ENCODE measurements around the gene AKIRIN2.
"Not testable (repeated sequence)": the region's sequence is repeated elsewhere in the genome, so short reads cannot be mapped to it uniquely, and the experiment has no call there.

Gene AKIRIN2

DNA sequence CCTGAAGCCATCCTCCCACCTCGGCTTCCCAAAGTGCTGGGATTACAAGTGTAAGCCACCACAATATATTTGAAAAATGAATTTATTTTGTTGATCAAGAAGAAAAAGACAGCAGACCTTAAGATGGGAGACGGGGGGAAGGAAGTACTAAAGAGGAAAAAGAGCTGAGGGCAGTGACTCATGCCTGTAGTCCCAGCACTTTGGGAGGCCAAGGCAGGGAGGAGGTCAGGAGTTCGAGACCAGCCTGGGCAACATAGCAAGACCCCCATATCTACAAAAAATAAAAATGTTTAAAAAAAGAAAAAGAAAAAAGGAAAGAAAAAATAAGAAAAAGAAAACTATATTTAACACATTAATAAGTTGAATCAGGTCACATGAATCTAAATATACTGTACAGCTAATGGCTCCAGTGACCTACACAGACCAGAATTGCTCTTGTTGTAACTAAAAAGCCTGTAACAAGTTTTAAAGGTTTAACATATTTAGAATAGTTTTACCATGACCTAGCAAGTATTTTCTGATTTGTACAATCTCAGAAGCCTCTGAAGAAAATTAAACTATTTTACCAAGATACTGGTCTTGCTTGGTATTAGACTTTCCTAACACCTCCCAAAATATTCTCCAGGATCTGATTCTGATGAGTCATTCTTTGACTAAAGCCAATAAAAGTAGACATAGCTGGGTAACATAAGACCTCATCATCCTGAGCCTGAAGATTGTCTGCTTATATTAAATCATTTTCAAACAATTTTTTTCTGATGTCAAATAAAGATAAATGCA is 4.3 kb upstream of the AKIRIN2 start:
- Histone ChIP-seq H3K27ac (replicated peaks; ENCODE audit: low read length) (no peak overlapping the region), H3K9me3 (replicated peaks in 1 of 2; ENCODE audit: control insufficient read depth in 2 of 2, insufficient read depth in 1 of 2, low read depth in 1 of 2, low read length in 2 of 2) (no peaks in the 10 kb centered on the region), H4K91ac (ENCODE audit: low read depth, low read length, poor library complexity) (no peak overlapping the region), H3K18ac (ENCODE audit: low read length) (no peak overlapping the region), H3K9ac (ENCODE audit: low read depth, low read length, poor library complexity) (no peak overlapping the region), H3K27me3 (ENCODE audit: control insufficient read depth in 3 of 3, insufficient read depth in 3 of 3, low read depth in 1 of 3, low read length in 3 of 3) (no peaks in the 10 kb centered on the region), H3K23ac (ENCODE audit: low read depth, low read length, poor library complexity) (no peak overlapping the region), H3K4me2 (ENCODE audit: insufficient read depth, low read length, poor library complexity, severe bottlenecking) (no peak overlapping the region), H2BK5ac (ENCODE audit: low read length) (no peak overlapping the region), H2AFZ (ENCODE audit: low read length) (no peak overlapping the region), H3K4me3 (ENCODE audit: low read length in 2 of 2) (no peak overlapping the region), H2AK5ac (ENCODE audit: low read depth, low read length) (no peak overlapping the region), H2BK120ac (ENCODE audit: low read depth, low read length) (no peak overlapping the region), H2BK15ac (ENCODE audit: low read length) (no peak overlapping the region), H3K79me1 (ENCODE audit: low read depth, low read length) (no peaks in the 10 kb centered on the region), H3K36me3 (replicated peaks in 1 of 2; ENCODE audit: control insufficient read depth in 2 of 2, insufficient read depth in 2 of 2, low read length in 2 of 2) (no peaks in the 10 kb centered on the region), H2BK12ac (ENCODE audit: low read length) (no peak overlapping the region), H4K8ac (ENCODE audit: low read depth, low read length) (no peak overlapping the region), H3K4me1 (ENCODE audit: control insufficient read depth in 2 of 2, insufficient read depth in 1 of 2, low read depth in 1 of 2, low read length in 2 of 2) (no peaks in the 10 kb centered on the region), H3K14ac (ENCODE audit: low read length) (no peak overlapping the region), H3K4ac (ENCODE audit: low read length) (no peak overlapping the region)
- no peak for DNase-seq (ENCODE audit: low spot score)
- WGBS, 2 donors (ENCODE audit: extremely low coverage in 2 of 2, insufficient read length in 2 of 2, insufficient replicate concordance in 1 of 2) = no CpG with 5 or more reads among the region's 3 CpGs

DNA sequence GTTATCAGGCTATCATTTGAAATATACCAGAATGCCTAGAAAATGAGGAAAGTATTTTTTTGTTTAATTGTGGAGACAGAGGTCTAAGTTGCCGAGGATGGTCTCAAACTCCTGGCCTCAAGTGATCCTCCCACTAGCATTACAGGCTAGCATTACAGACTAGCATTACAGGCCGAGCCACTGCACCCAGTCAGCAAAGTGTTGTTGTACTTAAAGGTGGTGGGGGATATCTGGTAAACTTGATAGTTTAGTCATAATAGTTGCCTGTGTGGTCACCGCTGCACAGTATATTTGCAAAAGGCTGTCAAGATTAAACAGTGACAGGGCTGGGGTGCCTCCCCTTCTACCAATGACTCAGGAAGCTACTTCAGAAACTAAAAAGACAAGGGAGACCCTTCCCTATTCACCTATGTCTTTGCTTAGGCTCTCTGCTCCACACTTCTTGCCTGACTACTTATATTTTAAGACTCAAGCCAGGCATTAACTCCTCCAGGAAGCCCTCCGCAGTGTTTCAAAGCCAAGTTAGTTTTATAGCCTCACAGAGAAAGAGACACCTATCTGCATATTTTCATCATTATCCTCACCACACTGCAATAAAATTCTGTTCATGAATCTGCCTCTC is 3.1 kb upstream of the AKIRIN2 start:
- no peak for DNase-seq (ENCODE audit: low spot score)
- H3K36me3 ChIP-seq (replicated peaks in 1 of 2; ENCODE audit: control insufficient read depth in 2 of 2, insufficient read depth in 2 of 2, low read length in 2 of 2) = no peaks in the 10 kb centered on the region
- WGBS, 2 donors (ENCODE audit: extremely low coverage in 2 of 2, insufficient read length in 2 of 2, insufficient replicate concordance in 1 of 2) = no CpG with 5 or more reads among the region's 4 CpGs

DNA sequence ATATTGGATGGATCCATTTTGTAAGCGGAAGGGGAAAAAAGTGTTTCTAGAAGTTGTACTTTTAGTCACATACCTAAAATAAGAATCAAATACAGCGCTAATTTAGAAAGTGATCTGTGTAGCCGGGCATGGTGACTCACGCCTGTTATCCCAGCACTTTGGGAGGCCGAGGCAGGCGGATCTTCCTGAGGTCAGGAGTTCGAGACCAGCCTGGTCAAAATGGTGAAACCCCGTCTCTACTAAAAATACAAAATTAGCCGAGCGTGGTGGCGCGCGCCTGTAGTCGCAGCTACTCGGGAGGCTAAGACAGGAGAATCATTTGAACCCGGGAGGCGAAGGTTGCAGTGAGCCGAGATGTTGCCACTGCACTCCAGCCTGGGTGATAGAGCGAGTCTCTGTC is 1.0 kb upstream of the AKIRIN2 start:
- not testable (repeated sequence) for H2BK15ac ChIP-seq (ENCODE audit: low read length); H3K18ac ChIP-seq (ENCODE audit: low read length); H3K79me1 ChIP-seq (ENCODE audit: low read depth, low read length); H3K9me3 ChIP-seq (replicated peaks in 1 of 2; ENCODE audit: control insufficient read depth in 2 of 2, insufficient read depth in 1 of 2, low read depth in 1 of 2, low read length in 2 of 2); DNase-seq (ENCODE audit: low spot score); H2AK5ac ChIP-seq (ENCODE audit: low read depth, low read length); H2BK5ac ChIP-seq (ENCODE audit: low read length); H4K8ac ChIP-seq (ENCODE audit: low read depth, low read length); H2BK12ac ChIP-seq (ENCODE audit: low read length); H4K91ac ChIP-seq (ENCODE audit: low read depth, low read length, poor library complexity); H3K14ac ChIP-seq (ENCODE audit: low read length); H3K9ac ChIP-seq (ENCODE audit: low read depth, low read length, poor library complexity); H3K23ac ChIP-seq (ENCODE audit: low read depth, low read length, poor library complexity); H3K27me3 ChIP-seq (ENCODE audit: control insufficient read depth in 3 of 3, insufficient read depth in 3 of 3, low read depth in 1 of 3, low read length in 3 of 3); H3K4me2 ChIP-seq (ENCODE audit: insufficient read depth, low read length, poor library complexity, severe bottlenecking); H3K36me3 ChIP-seq (replicated peaks in 1 of 2; ENCODE audit: control insufficient read depth in 2 of 2, insufficient read depth in 2 of 2, low read length in 2 of 2); H3K4me1 ChIP-seq (ENCODE audit: control insufficient read depth in 2 of 2, insufficient read depth in 1 of 2, low read depth in 1 of 2, low read length in 2 of 2); H2BK120ac ChIP-seq (ENCODE audit: low read depth, low read length); H3K4ac ChIP-seq (ENCODE audit: low read length)
- peak overlapping the region in 1 of 2 donors; percentile 45 for H3K4me3 ChIP-seq (ENCODE audit: low read length in 2 of 2)
- no CpG with 5 or more reads among the region's 19 CpGs for WGBS, 2 donors (ENCODE audit: extremely low coverage in 2 of 2, insufficient read length in 2 of 2, insufficient replicate concordance in 1 of 2)
- peak overlapping the region; percentile 81 for H2AFZ ChIP-seq (ENCODE audit: low read length)
- peak overlapping the region; percentile 95 for H3K27ac ChIP-seq (replicated peaks; ENCODE audit: low read length)

More for the DNA sequence above, 3.1 kb upstream of the AKIRIN2 start:
- Histone ChIP-seq H4K91ac (ENCODE audit: low read depth, low read length, poor library complexity) (no peak overlapping the region), H3K79me1 (ENCODE audit: low read depth, low read length) (no peaks in the 10 kb centered on the region), H3K4me2 (ENCODE audit: insufficient read depth, low read length, poor library complexity, severe bottlenecking) (no peak overlapping the region), H3K4ac (ENCODE audit: low read length) (no peak overlapping the region), H3K4me3 (ENCODE audit: low read length in 2 of 2) (no peak overlapping the region), H3K27me3 (ENCODE audit: control insufficient read depth in 3 of 3, insufficient read depth in 3 of 3, low read depth in 1 of 3, low read length in 3 of 3) (no peaks in the 10 kb centered on the region), H2AK5ac (ENCODE audit: low read depth, low read length) (no peak overlapping the region), H2BK15ac (ENCODE audit: low read length) (no peak overlapping the region), H3K4me1 (ENCODE audit: control insufficient read depth in 2 of 2, insufficient read depth in 1 of 2, low read depth in 1 of 2, low read length in 2 of 2) (no peaks in the 10 kb centered on the region), H3K14ac (ENCODE audit: low read length) (no peak overlapping the region), H2BK12ac (ENCODE audit: low read length) (no peak overlapping the region), H2AFZ (ENCODE audit: low read length) (peak overlapping the region; percentile 20), H3K23ac (ENCODE audit: low read depth, low read length, poor library complexity) (no peak overlapping the region), H3K9ac (ENCODE audit: low read depth, low read length, poor library complexity) (no peak overlapping the region), H4K8ac (ENCODE audit: low read depth, low read length) (no peak overlapping the region), H3K18ac (ENCODE audit: low read length) (no peak overlapping the region), H2BK120ac (ENCODE audit: low read depth, low read length) (no peak overlapping the region), H3K27ac (replicated peaks; ENCODE audit: low read length) (no peak overlapping the region), H3K9me3 (replicated peaks in 1 of 2; ENCODE audit: control insufficient read depth in 2 of 2, insufficient read depth in 1 of 2, low read depth in 1 of 2, low read length in 2 of 2) (no peaks in the 10 kb centered on the region), H2BK5ac (ENCODE audit: low read length) (no peak overlapping the region)

DNA sequence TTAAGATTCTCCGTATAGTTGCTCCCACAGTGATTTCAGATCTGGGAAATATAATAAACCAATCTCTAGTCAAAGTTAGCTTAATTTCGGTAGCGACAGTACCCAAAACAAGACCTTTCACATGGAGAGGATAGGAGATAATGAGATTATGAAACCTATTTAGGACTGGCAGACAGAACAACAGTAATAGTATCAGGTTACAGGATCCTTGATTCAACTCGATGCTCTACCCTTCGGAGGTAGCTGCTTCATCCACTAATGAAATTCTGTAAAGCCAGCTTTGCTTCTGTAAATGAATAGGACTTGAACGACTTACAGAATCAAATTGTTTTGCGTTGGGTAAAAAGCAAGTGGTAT is 534 bp upstream of the AKIRIN2 start:
- Histone ChIP-seq H3K27me3 (ENCODE audit: control insufficient read depth in 3 of 3, insufficient read depth in 3 of 3, low read depth in 1 of 3, low read length in 3 of 3) (no peaks in the 10 kb centered on the region), H3K18ac (ENCODE audit: low read length) (no peak overlapping the region), H3K4me1 (ENCODE audit: control insufficient read depth in 2 of 2, insufficient read depth in 1 of 2, low read depth in 1 of 2, low read length in 2 of 2) (peaks cover under 1 to 9% of the 10 kb centered on the region in 2 donors)

More for the DNA sequence above, 534 bp upstream of the AKIRIN2 start:
- Histone ChIP-seq H2BK12ac (ENCODE audit: low read length) (no peak overlapping the region), H3K79me1 (ENCODE audit: low read depth, low read length) (no peaks in the 10 kb centered on the region), H3K4ac (ENCODE audit: low read length) (no peak overlapping the region), H3K4me2 (ENCODE audit: insufficient read depth, low read length, poor library complexity, severe bottlenecking) (peak overlapping the region; percentile 34), H2BK15ac (ENCODE audit: low read length) (no peak overlapping the region), H2AFZ (ENCODE audit: low read length) (peak overlapping the region; percentile 81), H3K36me3 (replicated peaks in 1 of 2; ENCODE audit: control insufficient read depth in 2 of 2, insufficient read depth in 2 of 2, low read length in 2 of 2) (peaks cover 0 to 5% of the 10 kb centered on the region in 2 donors), H3K14ac (ENCODE audit: low read length) (no peak overlapping the region), H3K4me3 (ENCODE audit: low read length in 2 of 2) (peak overlapping the region; percentile 45 to 55), H4K8ac (ENCODE audit: low read depth, low read length) (no peak overlapping the region), H2BK120ac (ENCODE audit: low read depth, low read length) (no peak overlapping the region), H3K9me3 (replicated peaks in 1 of 2; ENCODE audit: control insufficient read depth in 2 of 2, insufficient read depth in 1 of 2, low read depth in 1 of 2, low read length in 2 of 2) (no peaks in the 10 kb centered on the region), H3K23ac (ENCODE audit: low read depth, low read length, poor library complexity) (no peak overlapping the region), H3K9ac (ENCODE audit: low read depth, low read length, poor library complexity) (no peak overlapping the region), H2BK5ac (ENCODE audit: low read length) (no peak overlapping the region), H2AK5ac (ENCODE audit: low read depth, low read length) (no peak overlapping the region), H4K91ac (ENCODE audit: low read depth, low read length, poor library complexity) (no peak overlapping the region), H3K27ac (replicated peaks; ENCODE audit: low read length) (peak overlapping the region; percentile 95)
- no peak for DNase-seq (ENCODE audit: low spot score)
- WGBS, 2 donors (ENCODE audit: extremely low coverage in 2 of 2, insufficient read length in 2 of 2, insufficient replicate concordance in 1 of 2) = no CpG with 5 or more reads among the region's 7 CpGs
